Measurements from ENCODE around the gene COL11A2.

COL11A2 gene

DNA sequence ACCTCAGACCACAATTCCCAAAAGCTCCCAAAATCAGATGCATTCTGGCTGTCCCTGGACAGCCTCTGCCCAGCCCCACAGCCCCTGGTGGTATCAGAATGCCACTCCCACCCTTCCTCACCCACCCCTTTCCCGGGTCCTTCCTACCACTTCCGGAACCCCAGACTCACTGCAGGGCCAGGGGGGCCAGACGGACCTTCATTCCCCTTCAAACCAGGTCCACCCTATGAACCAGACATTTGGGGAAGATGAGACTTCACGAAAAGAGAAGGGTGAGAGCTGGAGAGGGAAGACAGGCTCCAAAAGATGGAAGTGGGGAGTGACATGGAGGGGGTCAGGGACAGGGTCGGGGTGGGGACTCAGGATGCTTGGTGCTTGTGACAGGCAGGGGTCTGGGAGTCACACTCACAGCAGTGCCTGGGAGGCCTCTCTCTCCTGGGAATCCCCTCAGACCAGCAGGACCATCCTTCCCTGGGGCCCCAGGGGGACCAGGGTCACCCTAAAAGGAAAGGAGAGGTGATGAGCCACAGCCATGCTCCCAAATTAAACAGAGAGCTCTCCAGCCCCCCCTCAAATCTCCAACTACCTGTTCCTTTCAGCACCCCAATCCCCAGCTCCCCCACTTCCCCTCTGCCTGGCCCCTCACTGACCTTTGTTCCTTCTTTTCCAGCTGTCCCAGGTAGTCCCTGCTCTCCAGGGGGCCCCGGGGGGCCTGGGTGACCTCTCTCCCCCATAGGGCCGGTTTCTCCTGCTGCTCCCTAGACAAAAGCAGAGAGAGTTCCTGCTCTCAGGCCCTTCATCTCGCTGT, 20.2 kb downstream of the COL11A2 start:
- DNase-seq (ENCODE audit: low read depth in 2 of 2): no peak

- DNase-seq (ENCODE audit: low read depth in 2 of 2): no peak
These were observed 21.0 kb downstream of the COL11A2 start for GRCh38 chr6:33171016-33171879.

DNA sequence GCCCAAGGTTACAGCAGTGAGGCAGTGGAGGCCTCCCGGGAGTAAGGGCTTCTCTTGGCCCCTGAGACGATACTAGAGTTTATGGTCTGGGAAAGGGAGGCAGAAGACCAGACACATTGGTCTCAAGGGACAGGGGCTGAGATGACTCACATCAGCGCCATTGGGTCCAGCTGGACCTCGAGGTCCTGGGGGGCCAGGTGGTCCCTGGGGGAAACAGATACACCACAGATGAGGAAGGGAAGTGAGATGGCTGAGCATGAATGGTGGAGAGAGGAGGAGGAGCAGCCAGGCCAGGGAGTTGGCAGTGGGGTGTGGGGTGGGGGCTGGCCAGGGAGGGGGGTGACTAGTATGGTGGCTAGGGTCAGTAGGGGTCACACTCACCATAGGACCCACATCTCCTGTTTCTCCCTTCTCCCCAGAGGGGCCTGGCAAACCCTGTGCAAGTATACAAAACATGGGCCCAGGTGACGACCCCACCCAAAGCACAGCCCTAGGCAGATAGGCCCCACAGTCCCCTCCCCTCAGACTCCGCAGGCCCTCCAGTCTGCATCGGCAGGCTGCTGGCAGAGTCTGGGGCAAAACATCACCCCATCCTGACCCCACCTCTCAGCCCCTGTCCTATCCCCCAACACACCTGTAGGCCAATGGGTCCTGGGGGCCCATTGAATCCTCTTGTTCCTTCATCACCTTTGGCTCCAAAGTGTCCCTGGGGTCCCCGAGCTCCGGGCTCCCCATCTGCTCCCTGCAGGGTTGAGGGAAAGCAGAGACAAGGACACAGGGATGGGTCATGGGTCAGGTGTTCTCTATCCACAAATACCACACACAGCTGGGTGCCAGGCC, 21.9 kb downstream of the COL11A2 start:
- DNase-seq (ENCODE audit: low read depth in 2 of 2): no peak

- no peak for DNase-seq (ENCODE audit: low read depth in 2 of 2)
These were observed 22.7 kb downstream of the COL11A2 start for GRCh38 chr6:33169291-33170175.

DNA sequence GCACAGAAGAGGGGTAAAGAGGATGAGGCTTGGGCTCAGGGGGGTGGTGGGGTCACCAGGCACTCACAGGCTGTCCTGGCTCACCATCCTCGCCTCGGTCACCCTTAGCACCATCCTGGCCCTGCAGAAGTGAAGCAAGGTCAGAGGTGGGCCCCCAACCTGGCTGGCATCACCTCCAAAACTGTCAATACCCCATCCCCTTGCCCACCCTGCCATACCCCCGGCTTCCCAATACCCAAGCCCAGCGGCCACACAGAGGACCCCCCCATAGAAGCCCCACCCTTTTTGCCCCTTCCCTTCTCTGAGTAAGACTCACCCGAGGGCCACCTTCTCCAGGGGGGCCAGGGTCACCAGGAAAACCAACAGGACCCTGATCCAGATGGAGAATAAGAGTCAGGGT, 23.6 kb downstream of the COL11A2 start:
- DNase-seq (ENCODE audit: low read depth in 2 of 2): no peak

- no peak for DNase-seq (ENCODE audit: low read depth in 2 of 2)
These were observed 24.0 kb downstream of the COL11A2 start for GRCh38 chr6:33168284-33168601.

DNA sequence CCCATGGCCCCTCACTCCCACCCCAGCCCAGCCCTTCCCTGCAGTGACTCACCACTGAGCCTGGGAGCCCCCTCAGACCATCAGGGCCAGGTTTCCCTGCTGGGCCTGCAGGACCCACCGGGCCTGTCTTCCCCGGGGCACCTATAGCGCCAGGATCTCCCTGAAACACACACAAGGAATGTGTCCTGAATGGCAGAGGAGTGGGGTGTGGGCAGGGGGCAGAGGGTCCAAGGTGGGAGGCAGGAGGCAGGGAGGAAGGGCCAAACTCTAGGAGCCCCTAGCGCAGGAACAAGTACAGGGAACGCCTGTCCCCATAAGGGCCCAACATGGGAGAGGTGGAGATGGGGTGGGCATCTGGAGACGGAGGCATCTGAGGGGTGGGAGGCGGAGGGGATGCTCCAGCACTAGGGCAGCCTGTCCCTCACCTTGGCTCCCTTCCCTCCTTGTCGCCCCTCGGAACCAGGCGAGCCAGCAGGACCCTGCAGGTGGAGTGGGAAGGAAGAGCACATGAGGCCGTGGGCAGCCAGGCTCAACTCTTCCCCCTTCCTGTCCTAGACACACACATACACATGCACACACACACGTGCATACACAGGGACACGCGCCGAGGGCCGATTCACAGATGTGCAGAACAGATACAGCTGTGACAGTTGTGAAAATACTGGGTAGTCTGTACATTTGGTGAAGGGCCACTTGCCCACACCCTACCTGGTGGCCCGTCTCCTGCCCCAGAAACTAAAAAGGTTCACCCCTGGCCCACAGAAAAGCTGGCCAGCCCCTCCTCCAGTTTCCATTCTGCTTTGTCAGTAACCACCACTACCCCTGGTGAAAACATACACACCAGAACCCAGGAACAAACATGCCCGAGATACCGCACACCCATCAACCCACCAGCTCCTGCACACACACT, 24.6 kb downstream of the COL11A2 start:
- no peak for DNase-seq (ENCODE audit: low read depth in 2 of 2)

DNA sequence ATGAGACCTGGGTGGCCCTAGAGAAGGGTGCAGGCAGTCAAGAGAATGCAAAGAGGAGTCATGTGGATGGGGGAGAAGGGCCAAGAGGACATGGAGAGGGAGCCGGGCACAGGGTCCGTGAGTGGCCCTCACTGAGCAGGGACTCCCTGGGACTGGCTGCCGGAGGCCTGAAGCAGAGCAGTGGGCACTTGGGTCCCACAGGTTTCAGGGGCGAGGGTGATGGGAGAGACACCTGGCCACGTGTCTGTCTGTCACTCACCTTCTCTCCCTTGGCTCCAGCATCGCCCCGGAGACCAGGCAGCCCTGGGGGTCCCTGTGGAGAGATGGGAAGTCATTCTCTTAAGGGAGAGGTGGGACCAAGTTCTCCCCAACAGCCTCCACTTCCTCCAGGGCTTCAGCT, 25.5 kb downstream of the COL11A2 start:
- no peak for DNase-seq (ENCODE audit: low read depth in 2 of 2)

DNA sequence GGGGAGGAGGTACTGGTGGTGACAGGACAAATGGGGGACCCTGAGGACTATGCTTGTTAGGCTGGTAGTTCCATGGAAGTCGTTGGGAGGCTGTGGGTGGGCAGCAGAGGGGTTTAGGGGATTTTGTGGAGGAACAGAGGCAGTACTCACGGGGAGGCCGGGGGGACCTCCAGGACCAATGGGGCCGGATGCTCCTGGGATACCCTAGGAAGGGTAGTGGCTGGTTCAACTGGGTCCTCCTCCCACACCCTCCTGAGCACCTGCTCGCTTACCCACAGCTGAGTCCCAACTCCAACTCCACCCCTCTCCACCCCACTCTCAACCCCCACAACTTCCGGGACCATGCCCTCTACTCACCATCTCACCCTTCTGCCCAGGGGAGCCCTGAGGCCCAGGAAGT, 25.9 kb downstream of the COL11A2 start:
- DNase-seq (ENCODE audit: low read depth in 2 of 2): no peak

- no peak for DNase-seq (ENCODE audit: low read depth in 2 of 2)
These were observed 26.5 kb downstream of the COL11A2 start for GRCh38 chr6:33165581-33166258.

GRCh38 chr6:33164665-33165373, 27.4 kb downstream of the COL11A2 start:
- DNase-seq (ENCODE audit: low read depth in 2 of 2): no peak

DNA sequence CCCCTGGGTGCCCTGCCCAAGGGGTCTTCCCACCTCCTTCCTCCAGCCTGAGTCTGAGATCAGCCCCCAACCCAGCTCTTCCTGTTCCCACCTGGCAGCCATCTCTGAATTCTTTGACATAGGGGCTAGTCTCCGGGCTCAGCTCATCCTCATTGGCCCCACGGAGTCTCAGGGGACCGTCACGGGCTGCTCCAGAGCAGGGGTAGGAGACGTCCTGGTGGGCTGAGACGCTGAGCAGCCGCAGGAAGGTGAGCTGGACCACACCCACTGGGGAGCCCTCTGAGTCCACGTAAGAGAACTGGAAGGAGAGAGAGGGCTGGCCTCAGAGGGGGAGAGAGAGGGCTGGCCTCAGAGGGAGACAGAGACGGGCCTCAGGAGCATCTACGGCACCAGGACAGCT, 28.1 kb downstream of the COL11A2 start:
- no peak for DNase-seq (ENCODE audit: low read depth in 2 of 2)

DNA sequence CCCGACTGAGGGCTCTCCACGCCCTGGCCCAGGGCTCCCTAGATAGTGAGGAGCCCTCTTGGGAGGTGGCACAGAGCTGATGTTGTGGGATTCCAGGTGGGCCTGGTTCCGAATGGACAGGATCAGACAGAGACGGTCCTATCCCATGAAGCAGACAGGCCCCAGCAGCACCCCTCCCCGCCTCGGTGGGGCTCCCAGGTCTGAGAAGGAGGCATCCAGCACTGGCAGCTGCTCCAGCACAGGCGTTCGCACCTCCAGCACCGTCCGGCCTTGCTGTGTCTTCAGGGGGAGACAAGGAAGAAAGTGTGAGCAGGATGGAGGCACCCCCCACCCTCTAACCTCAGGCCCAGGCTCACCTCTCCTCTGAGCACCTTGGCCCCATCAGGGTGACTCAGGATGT, 28.7 kb downstream of the COL11A2 start:
- no peak for DNase-seq (ENCODE audit: low read depth in 2 of 2)

DNA sequence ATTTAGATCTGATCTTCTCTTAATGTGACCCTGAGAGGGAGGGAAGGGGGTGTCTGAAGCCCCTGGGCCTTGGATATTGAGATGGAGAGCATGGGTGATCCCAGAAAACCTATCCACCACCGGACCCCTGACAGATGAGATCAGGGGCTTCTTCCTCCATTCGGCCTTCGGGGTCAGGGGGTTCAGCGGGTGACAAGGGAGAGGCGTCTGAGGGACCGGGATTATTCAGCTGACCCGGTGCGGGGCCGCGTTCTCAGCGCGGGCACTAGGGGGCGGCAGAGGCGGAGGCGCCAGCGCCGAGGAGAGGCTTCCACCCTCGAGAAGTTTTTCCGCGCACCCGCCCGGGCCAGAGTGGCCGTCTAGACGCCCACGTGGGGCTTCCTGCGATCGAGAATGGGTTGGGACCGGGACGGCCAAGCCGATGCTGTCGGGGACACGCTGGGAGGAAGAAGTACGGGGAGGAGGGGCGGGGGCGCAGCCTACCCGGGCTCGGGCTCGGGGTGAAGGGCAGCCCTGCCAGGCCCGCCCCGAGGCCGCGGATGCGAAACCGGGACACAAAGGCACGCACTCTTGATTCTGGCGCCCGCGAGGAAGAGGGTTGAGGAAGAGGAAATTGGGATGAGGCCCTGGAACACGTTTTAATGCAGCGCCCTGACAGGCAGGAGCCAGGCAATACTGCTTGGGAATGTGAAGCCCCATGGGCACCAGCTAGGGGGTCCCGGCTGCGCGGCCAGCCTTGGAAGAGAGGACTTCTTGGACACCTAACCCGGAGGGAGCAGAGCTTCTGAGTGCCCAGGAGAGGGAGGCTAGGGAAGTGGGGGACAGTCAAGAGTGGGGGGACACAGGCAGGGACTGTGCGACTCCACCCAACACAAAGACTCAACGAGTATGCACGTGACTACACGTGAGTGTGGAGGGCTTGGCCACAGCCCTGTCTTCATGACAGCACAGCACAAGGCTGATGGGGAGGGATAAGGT, 30.6 kb downstream of the COL11A2 start:
- peak; percentile 71 to 75 for DNase-seq (ENCODE audit: low read depth in 2 of 2)

- no peak for DNase-seq (ENCODE audit: low read depth in 2 of 2)
These were observed 31.4 kb downstream of the COL11A2 start for GRCh38 chr6:33160728-33161344.

DNA sequence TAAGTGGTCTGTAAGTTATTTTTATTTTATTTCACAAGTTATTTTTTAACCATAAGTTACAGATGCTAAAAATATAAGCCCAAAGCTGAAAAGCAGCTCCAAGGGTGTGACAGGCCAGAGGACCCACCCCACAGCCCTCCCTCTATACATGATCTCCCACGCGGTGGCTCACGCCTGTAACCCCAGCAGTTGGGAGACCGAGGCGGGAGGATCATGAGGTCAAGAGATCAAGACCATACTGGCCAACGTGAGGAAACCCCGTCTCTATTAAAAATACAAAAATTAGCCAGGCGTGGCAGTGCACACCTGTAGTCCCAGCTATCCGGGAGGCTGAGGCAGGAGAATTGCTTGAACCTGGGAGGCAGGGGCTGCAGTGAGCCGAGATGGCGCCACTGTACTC, 32.2 kb downstream of the COL11A2 start:
- no peak for DNase-seq (ENCODE audit: low read depth in 2 of 2)

- no peak for DNase-seq (ENCODE audit: low read depth in 2 of 2)
These were observed 35.3 kb downstream of the COL11A2 start for GRCh38 chr6:33156964-33157363.

Data from stimulated activated CD8-positive, alpha-beta memory T cell treated with anti-CD3 and anti-CD28 coated beads, Interleukin-15, amount 100 ng/mL, for 48 hours (primary cell).